HG02571 (cell line): ENCODE results near the gene SLK.

ENCODE experiments used
- ATAC-seq: cut with Tn5 transposase; IDR thresholded peaks from one replicate; pipeline ENCODE4 v1.9.1; 2021; ENCODE audit warnings: mild to moderate bottlenecking, moderate library complexity; ENCODE audit not compliant: unreplicated experiment

SLK gene

GRCh38 chr10:103941801-103942200 is 25.1 kb upstream of the SLK start:
- no peak for ATAC-seq

DNA sequence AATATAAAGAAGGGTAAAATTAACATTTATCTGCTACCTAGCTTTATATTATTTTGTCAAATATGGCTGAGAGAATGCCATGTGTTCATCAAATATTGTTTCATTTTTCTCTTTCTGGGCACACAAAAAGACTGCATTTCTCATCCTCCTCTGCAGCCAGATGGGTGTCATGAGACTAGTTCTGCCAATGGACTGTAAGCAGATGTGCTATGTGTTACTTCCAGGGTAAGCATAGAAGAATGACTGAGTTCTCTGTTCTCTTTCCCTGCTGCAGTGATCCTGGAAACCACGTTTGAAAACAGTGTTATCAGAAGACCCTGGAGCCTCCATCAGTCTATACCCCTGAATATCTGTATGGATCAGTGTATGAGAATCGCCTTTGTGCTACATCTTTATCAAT is 24.1 kb upstream of the SLK start:
- ATAC-seq, result no peak

DNA sequence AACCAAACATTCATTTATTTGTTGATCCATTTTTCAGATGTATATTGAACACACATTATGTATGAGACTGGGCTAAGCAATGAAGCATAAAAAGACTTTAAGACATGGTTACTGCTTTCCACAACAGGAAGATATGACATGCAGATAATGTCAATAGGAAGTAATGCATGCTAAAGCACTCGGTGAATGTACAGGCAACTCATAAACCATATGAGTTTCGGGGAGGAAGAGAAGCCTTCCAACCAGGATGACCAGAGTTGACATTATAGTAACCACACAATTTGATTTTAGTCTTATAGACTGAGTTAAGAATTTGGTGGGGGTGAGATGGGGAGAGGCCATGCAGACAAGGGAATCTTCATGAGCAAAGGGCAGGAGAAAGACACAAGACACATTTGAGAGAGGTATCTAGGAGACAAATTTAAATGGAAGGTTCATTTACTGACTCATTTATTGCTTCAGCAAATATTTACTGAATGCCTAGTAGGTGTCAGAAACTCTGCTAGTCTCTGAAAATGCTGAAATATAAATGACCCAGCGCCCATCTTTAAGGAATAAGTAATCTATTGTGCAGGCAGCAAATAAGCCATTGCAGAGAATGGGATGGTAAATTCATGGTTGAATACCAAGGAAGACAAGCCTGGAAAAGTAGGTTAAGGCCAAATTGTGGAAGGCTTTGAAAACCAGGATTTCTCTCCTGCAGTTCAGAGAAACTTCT is 19.0 kb upstream of the SLK start:
- no peak for ATAC-seq

GRCh38 chr10:103949728-103950127 is 17.2 kb upstream of the SLK start:
- ATAC-seq, result no peak

DNA sequence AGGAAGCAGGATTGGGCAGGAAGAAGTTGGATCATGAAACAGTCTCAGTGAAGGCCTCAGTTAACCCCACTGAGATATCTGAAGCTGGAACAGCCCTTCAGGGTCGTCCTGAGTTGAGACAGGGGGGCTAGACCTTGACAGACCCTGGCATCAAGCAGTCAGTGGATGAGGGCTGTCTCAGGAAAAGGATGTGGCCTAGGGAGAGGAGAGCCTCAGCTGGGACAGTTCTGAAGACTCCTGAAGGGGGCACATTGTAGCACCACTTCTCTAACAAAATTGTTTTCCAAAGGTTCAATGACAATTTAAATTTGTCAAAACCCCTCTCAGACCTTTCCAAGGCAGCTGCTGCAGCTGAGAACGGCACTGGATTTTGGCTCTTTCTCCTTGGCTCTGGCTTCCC is 15.8 kb upstream of the SLK start:
- ATAC-seq, result no peak

DNA sequence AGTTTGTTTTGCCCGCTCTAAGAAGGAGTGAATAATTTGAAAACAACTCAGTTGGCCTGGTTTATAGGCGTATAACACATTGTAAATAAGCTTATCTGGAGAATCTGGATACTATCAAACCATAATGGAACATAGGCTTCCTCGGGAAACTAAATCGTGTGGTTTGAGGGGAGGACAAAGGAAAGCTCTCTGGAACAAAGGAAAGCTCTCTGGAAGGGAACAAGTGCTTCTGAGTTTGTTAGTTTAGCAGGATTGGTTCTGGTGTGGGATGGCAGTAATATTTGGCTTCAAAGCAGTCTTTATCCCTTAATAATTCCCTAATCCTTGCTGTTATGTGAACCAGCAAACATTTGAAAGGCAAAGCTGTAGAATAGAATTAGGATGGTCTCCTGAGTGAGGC is 15.0 kb upstream of the SLK start:
- no peak for ATAC-seq

DNA sequence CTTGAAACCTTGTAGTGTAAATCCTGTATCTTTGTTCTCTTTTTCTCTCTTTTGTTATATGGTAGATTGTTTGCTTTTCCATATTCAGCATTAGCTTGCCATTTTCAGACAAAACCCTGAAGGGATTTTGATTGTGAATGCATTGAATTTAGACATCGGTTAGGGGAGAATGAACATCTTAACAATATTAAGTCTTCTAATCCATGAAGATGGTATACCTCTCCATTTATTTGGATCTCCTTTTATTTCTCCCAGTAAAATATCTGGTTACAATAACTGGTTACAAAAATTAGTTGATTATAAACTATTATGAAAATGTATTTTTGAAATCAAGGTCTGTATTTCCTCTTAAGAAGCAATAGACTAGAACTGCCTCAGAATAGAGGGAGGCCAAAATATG is 12.4 kb upstream of the SLK start:
- no peak for ATAC-seq

DNA sequence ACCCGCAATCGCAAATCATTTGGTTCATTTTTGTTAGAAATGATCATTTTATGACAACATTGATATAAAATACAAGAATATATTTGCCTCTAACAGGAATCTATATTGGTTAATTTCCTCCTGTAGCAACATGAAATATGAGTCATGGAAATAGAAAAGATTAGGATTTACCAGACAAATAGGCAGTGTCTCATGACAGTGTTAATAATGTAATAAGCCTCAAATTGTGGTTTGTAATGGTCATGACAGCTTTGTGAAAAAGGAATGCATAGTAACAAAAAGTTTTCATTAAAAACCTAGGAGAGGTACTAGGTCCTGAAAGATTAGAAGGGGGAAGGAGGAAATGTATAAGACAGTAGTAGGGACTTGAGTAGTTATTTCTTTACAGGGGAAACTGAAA is 7.9 kb upstream of the SLK start:
- no peak for ATAC-seq

DNA sequence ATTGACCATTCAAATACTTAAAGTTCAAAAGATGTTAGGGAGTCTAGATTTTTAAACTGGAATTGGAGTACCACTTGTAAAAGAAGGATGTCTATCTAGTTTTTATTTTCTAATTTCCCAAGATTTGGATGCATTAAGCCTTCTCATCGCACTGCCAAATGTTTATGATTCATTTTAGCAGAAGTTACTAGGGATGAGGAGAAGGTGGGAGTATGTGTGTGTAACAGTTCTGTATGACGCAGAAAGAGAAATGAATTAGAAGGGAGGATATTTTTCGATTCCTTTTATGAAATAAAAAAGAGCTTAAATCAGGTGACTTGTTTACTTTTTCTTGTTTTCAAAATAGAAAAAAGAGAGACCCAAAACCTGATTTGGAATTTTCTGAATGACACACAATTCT is 6.8 kb upstream of the SLK start:
- no peak for ATAC-seq

- peak; percentile 41 for ATAC-seq
Observed at GRCh38 chr10:103967448-103968071, 620 bp downstream of the SLK start.

DNA sequence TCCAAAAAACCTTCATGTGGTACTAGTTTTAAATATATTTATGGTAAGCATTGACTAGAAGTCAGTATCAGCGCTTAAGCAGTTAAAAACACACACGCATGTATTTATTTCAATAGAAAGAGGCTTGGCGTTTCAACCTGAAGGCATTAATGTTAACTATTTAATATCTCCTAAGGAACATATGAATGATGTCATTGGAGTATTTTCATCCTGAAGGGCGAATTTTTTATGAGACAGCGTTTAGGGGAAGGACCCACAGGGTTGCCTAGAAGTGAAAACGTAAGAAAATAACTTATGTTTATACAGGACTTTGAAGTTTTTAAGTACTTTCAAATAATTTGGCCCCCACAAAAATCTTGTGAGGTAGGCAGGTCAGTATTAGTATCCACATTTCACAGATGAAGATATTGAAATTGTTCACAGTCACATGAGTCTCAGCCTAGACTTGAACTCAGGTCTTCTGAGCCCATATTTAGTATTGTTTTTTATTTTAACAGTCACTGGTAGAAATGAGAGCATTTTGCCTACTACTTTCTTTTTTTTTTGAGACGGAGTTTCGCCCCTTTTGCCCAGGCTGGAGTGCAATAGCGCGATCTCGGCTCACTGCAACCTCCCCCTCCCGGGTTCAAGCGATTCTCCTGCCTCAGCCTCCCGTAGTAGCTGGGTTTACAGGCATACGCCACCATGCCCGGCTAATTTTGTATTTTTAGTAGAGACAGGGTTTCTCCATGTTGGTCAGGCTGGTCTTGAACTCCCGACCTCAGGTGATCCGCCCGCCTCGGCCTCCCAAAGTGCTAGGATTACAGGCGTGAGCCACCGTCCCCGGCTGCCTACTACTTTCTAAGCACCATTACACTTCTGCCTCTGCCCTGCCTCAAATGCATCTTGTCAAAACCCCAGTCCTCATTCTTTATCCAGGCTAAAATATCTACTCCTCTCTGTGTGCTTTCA is 1.8 kb downstream of the SLK start:
- no peak for ATAC-seq

DNA sequence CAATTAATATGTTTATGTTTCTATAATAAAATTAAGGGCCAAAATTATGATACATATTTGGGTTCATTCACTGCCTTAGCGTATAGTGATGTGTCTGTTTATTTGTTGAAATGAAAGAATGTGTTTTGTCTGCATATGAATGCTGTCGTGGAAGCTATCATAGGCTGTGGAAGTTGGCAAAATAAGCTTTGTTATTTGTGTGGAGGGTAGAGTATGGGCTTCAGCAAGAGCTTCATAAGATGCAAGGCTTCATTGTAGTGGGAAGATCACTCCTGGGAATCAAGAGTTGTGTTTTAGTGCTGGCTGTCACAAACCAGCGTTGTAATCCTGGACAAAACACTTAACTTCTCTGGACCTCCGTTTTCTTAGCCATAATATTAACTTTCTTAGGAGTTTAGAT is 2.5 kb downstream of the SLK start:
- ATAC-seq, result no peak

DNA sequence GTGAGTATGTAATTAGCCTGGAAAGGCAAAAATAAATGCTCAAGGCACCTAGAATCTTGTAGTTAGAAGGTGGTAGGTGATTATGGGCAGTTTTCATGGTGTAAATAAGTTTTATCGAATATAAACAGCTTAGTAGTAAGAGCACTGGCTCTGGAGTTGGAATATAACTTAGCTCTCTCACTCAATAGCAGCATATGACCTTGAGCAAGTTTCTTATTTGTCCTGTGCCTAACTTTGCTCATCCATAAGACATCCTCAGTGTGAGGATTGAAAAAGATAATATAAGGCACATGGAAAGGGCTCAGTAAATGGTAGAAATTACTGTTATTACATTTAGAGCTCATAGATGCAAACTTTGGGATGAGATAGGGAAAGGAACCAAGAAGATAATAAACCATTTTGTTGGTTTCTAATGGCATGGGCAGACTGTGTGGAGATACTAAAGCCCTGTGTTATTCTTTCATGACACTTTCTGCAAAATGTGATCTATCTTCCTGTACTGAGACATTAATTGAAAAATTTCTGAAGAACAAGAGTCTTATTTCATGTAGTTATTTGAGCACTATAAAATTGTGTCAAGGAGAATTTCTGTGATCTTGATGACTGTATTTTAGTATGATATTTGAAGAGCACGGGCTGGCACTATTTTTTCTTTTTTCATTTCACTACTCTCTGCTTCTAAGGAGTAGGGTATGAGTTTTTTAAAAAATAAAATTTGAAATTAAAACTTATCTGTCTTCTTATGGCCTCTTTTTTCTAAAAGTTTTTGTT is 3.1 kb downstream of the SLK start:
- ATAC-seq, result no peak

DNA sequence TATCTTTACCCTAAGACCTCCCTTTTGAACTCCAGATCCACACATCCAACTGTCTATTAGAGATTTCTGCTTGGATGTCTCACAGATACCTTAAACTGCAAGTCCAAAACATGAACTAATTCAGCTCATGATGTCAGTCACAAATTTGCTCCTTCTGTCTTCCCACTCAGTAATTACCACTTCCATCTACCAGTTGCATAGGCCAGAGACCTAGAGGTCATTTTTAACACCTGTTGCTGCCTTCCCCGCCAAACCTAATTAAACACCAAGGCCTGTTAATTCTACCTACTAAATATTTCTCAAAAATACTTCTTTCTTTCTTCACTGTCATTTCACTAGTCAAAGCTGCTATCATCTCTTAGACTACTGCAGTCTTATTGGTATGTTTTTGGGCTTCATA is 8.2 kb downstream of the SLK start:
- ATAC-seq, result no peak

GRCh38 chr10:103977204-103977603 is 10.3 kb downstream of the SLK start:
- no peak for ATAC-seq

DNA sequence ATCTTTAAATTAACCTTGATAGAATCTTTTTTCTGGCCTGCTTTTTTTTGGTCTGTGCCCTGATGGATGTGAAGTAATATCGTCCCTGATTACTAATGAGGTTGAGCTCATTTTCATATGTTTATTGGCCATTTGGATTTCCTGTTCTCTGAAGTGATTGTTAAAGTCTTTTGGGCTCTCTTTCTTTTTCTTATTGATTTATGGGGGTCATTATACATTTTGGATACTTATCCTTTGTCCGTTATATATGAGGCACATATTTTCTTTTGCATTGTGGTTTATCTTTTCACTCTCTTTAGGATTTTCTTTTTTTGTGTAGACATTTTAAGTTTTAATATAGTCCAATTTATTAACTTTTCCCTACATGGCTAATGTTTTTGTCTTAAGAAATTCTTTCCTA is 12.6 kb downstream of the SLK start:
- ATAC-seq, result no peak

DNA sequence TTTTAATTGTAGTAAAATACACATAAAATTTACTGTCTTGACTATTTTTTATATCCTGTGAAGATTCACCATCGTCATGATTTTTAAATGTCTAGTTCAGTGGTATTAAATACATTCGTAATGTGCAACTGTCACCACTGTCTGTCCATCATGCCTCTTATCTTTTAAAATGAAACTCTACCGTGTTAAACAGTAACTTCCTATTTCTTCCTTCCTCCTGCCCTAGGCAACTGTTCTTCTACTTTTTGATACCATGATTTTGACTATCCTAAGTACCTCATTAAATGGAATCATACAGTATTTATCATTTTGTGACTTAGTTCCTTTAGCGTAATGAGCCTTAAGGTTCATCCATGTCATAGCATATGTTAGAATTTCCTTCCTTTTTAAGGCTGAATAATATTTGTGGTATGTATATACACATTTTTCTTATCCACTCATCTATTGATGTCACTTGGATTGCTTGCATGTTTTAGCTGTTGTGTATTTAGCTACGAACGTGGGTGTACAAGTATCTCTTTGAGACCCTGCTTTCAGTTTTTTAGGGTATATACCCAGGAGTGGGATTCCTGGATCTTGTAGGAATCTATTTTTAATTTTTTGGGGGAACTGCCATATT is 13.5 kb downstream of the SLK start:
- ATAC-seq, result no peak

DNA sequence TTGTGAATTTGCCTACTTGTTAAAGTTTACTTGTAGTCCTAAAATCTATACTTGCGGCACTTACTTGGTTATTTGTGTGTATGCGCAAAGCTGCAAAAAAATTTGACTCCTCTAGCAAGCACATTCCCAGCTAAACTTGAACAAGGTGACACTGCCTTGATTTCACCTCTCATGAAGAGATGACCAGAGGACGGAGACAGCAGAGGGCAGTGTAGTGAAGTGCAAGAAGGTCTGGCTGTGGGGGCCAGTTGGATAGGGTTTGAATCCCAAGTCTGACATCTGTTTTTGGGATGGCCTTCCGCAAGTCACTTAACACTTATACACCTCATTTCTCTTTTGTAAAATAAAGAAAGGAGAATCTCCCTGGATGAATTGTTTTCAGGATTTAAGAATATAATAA is 15.7 kb downstream of the SLK start:
- no peak for ATAC-seq

DNA sequence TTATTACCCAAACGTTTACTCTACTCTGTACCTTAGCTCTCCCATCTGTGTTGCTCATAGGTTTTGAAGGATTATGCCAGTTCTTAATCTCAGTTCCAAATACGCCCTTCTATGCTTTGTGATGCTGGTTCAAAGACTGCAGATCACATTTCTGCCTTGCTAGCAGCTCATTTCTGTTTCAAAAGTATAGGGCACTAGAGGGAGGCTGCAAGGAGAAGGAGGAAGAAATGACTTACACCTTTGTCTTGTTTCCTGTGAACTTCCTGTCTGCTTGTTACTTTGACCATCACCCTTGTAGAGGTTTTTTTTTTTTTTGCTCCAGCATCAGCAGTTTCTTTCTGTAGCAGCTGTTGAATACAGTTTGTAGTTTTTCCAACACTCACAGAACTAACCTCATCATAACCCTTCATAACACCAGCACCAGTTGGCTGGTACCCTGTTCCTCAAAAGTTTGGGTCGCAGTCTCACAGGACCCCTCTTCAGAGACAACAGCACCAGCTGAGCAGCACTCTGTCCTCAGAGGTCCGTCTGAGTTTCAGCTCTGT is 16.5 kb downstream of the SLK start:
- ATAC-seq, result peak; percentile 66

- ATAC-seq, result no peak
Observed at GRCh38 chr10:103985726-103986125, 18.8 kb downstream of the SLK start.
